HepG2 (cell line): Measurements from ENCODE around the gene TRPT1. TPM values are rescaled to one million over a fixed set of nuclear protein-coding genes. Genes with fewer than 3 reads are reported as not detected.

Experiments used
- ATM ChIP-seq: fragments of 450-650 bp; IDR thresholded peaks from 2 replicates; pipeline ENCODE4 v1.7.1; 2017; ENCODE audit warnings: mild to moderate bottlenecking, borderline replicate concordance
- CHD2 ChIP-seq: IDR thresholded peaks from 2 replicates; pipeline ENCODE4 v1.6.1; 2011; ENCODE audit warnings: low read depth, low read length, improper control_type of control experiment
- ETV6 ChIP-seq: sonication (generic); formaldehyde crosslinking; conservative IDR thresholded peaks from 2 replicates; pipeline ENCODE4 v1.4.0; 2020; ENCODE audit warnings: missing genetic modification reagents
- HHEX ChIP-seq: IDR thresholded peaks from 2 replicates; pipeline ENCODE4 v1.6.1; 2016; ENCODE audit warnings: control low read depth
- HOXA5 ChIP-seq: sonication (generic); formaldehyde crosslinking; IDR thresholded peaks from 2 replicates; pipeline ENCODE4 v1.4.0; 2020; ENCODE audit warnings: missing genetic modification reagents
- NRL ChIP-seq: sonication (generic); formaldehyde crosslinking; IDR thresholded peaks from 2 replicates; pipeline ENCODE4 v1.5.0; 2020; ENCODE audit warnings: missing genetic modification reagents, mild to moderate bottlenecking, moderate library complexity, borderline replicate concordance
- ONECUT2 ChIP-seq: sonication (generic); formaldehyde crosslinking; IDR thresholded peaks from 2 replicates; pipeline ENCODE4 v1.4.0; 2020; ENCODE audit warnings: missing genetic modification reagents
- PHB2 ChIP-seq: fragments of 450-650 bp; IDR thresholded peaks from 2 replicates; pipeline ENCODE4 v1.6.1; 2018; ENCODE audit not compliant: partially characterized antibody
- RXRB ChIP-seq: IDR thresholded peaks from 2 replicates; pipeline ENCODE4 v1.6.1; 2016; ENCODE audit warnings: borderline replicate concordance, missing genetic modification reagents, missing compliant biosample characterization
- SMYD3 ChIP-seq: sonication (generic); formaldehyde crosslinking; IDR thresholded peaks from 2 replicates; pipeline ENCODE4 v1.8.1; 2023; ENCODE audit warnings: mild to moderate bottlenecking, missing genetic modification reagents
- SNRNP70 ChIP-seq: fragments of 200-400 bp; formaldehyde crosslinking; IDR thresholded peaks from 2 replicates; pipeline ENCODE4 v1.6.1; 2017; ENCODE audit warnings: mild to moderate bottlenecking, low read depth, low read length, moderate library complexity
- SOX6 ChIP-seq, 2 experiments: fragments of 450-650 bp in 1 of 2; sonication (generic) in 1 of 2; formaldehyde crosslinking in 1 of 2; IDR thresholded peaks; 2 replicates each; pipeline versions ENCODE4 v1.4.0 to v1.6.1; 2017 to 2020; ENCODE audit warnings: antibody characterized with exemption in 1 of 2, mild to moderate bottlenecking in 1 of 2, missing genetic modification reagents in 1 of 2
- SUZ12 ChIP-seq: fragments of 150-350 bp; IDR thresholded peaks from 2 replicates; pipeline ENCODE4 v1.6.1; 2014; ENCODE audit warnings: low read depth, low read length
- ZC3H13 ChIP-seq: sonication (generic); formaldehyde crosslinking; IDR thresholded peaks from 2 replicates; pipeline ENCODE4 v1.8.1; 2023; ENCODE audit warnings: mild to moderate bottlenecking, missing genetic modification reagents, moderate library complexity
- ZNF354B ChIP-seq: sonication (generic); formaldehyde crosslinking; IDR thresholded peaks from 2 replicates; pipeline ENCODE4 v1.8.0; 2022; ENCODE audit warnings: mild to moderate bottlenecking, missing genetic modification reagents
- ZNF713 ChIP-seq: sonication (generic); formaldehyde crosslinking; IDR thresholded peaks from 2 replicates; pipeline ENCODE4 v1.4.0; 2020; ENCODE audit warnings: mild to moderate bottlenecking, missing genetic modification reagents
- ZNF746 ChIP-seq: sonication (generic); formaldehyde crosslinking; IDR thresholded peaks from 2 replicates; pipeline ENCODE4 v1.8.0; 2022; ENCODE audit warnings: mild to moderate bottlenecking, missing genetic modification reagents
- polyA plus RNA-seq, 8 experiments: library from polyadenylated mRNA; depleted of rRNA in 3 of 8; stranded (reverse) in 7 of 8; unstranded in 1 of 8; fragments of >200 nt; fragmentation: Illumina TruSeq in 4 of 8; extraction: Trizol in 4 of 8; gene quantifications; 2 replicates each; pipeline versions ENCODE4 v1.2.1 to v1.2.3, GENCODE V29; 2011 to 2016; ENCODE audit warnings: low read depth in 4 of 8, missing spikeins in 1 of 8, mixed read lengths in 1 of 8; ENCODE audit not compliant: insufficient read depth in 1 of 8
- total RNA-seq, 5 experiments: library from RNA; depleted of rRNA; stranded (reverse); fragments of >200 nt; fragmentation: Illumina TruSeq; extraction: Trizol; gene quantifications; 2 replicates each; pipeline ENCODE4 v1.2.3, GENCODE V29; 2016; ENCODE audit warnings: low read depth in 1 of 5
- TF ChIP-seq, protein P1 (sequence below): sonication (generic); formaldehyde crosslinking; IDR thresholded peaks from 2 replicates; pipeline ENCODE4 v1.8.0; 2022; ENCODE audit warnings: mild to moderate bottlenecking, missing genetic modification reagents
- TF ChIP-seq, protein P2 (sequence below): sonication (generic); formaldehyde crosslinking; IDR thresholded peaks from 2 replicates; pipeline ENCODE4 v1.4.0; 2020; ENCODE audit warnings: mild to moderate bottlenecking, missing genetic modification reagents
- TF ChIP-seq, protein P3 (sequence below): sonication (generic); formaldehyde crosslinking; IDR thresholded peaks from 2 replicates; pipeline ENCODE4 v1.4.0; 2020; ENCODE audit warnings: missing genetic modification reagents, borderline replicate concordance
- TF ChIP-seq, protein P4 (sequence below): sonication (generic); formaldehyde crosslinking; IDR thresholded peaks from 2 replicates; pipeline ENCODE4 v1.8.0; 2022; ENCODE audit warnings: missing genetic modification reagents, mild to moderate bottlenecking, inconsistent platforms, borderline replicate concordance

Gene TRPT1
- total and polyA plus RNA-seq, 2 of the 13 experiments (the other 11 are each of a cell fraction or from before 2014, with no cell fraction given) = 24.8 to 40.7 TPM

- TF ChIP-seq, protein P1, sequence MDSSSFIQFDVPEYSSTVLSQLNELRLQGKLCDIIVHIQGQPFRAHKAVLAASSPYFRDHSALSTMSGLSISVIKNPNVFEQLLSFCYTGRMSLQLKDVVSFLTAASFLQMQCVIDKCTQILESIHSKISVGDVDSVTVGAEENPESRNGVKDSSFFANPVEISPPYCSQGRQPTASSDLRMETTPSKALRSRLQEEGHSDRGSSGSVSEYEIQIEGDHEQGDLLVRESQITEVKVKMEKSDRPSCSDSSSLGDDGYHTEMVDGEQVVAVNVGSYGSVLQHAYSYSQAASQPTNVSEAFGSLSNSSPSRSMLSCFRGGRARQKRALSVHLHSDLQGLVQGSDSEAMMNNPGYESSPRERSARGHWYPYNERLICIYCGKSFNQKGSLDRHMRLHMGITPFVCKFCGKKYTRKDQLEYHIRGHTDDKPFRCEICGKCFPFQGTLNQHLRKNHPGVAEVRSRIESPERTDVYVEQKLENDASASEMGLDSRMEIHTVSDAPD (CRISPR knock-in tag) = no peak
- no peak for TF ChIP-seq ATM
- TF ChIP-seq ZNF713 (CRISPR knock-in tag) = no peak
- no peak for TF ChIP-seq NRL
- no peak for TF ChIP-seq ONECUT2 (CRISPR knock-in tag)
- TF ChIP-seq, protein P2, sequence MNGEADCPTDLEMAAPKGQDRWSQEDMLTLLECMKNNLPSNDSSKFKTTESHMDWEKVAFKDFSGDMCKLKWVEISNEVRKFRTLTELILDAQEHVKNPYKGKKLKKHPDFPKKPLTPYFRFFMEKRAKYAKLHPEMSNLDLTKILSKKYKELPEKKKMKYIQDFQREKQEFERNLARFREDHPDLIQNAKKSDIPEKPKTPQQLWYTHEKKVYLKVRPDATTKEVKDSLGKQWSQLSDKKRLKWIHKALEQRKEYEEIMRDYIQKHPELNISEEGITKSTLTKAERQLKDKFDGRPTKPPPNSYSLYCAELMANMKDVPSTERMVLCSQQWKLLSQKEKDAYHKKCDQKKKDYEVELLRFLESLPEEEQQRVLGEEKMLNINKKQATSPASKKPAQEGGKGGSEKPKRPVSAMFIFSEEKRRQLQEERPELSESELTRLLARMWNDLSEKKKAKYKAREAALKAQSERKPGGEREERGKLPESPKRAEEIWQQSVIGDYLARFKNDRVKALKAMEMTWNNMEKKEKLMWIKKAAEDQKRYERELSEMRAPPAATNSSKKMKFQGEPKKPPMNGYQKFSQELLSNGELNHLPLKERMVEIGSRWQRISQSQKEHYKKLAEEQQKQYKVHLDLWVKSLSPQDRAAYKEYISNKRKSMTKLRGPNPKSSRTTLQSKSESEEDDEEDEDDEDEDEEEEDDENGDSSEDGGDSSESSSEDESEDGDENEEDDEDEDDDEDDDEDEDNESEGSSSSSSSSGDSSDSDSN (CRISPR knock-in tag) = no peak
- TF ChIP-seq ETV6 (CRISPR knock-in tag) = no peak
- TF ChIP-seq ZNF354B = no peak
- 0 out of 2 replicates have a peak, but pooled peaks have one; percentile 15 for TF ChIP-seq SMYD3 (CRISPR knock-in tag)
- peak; percentile 31 for TF ChIP-seq HOXA5 (CRISPR knock-in tag)
- TF ChIP-seq SNRNP70 = no peak
- TF ChIP-seq HHEX (CRISPR knock-in tag) = no peak
- TF ChIP-seq CHD2 = peak; percentile 67; the same call in 1 of the 2 replicates
- TF ChIP-seq, protein P3, sequence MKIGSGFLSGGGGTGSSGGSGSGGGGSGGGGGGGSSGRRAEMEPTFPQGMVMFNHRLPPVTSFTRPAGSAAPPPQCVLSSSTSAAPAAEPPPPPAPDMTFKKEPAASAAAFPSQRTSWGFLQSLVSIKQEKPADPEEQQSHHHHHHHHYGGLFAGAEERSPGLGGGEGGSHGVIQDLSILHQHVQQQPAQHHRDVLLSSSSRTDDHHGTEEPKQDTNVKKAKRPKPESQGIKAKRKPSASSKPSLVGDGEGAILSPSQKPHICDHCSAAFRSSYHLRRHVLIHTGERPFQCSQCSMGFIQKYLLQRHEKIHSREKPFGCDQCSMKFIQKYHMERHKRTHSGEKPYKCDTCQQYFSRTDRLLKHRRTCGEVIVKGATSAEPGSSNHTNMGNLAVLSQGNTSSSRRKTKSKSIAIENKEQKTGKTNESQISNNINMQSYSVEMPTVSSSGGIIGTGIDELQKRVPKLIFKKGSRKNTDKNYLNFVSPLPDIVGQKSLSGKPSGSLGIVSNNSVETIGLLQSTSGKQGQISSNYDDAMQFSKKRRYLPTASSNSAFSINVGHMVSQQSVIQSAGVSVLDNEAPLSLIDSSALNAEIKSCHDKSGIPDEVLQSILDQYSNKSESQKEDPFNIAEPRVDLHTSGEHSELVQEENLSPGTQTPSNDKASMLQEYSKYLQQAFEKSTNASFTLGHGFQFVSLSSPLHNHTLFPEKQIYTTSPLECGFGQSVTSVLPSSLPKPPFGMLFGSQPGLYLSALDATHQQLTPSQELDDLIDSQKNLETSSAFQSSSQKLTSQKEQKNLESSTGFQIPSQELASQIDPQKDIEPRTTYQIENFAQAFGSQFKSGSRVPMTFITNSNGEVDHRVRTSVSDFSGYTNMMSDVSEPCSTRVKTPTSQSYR (CRISPR knock-in tag) = peak; percentile 94
- TF ChIP-seq ZC3H13 = no peak
- no peak for TF ChIP-seq SUZ12
- no peak for TF ChIP-seq SOX6 (IDR thresholded peaks at IDR 0.05)
- TF ChIP-seq SOX6 (CRISPR knock-in tag; IDR thresholded peaks at IDR 0.05) = no peak
- TF ChIP-seq, protein P4, sequence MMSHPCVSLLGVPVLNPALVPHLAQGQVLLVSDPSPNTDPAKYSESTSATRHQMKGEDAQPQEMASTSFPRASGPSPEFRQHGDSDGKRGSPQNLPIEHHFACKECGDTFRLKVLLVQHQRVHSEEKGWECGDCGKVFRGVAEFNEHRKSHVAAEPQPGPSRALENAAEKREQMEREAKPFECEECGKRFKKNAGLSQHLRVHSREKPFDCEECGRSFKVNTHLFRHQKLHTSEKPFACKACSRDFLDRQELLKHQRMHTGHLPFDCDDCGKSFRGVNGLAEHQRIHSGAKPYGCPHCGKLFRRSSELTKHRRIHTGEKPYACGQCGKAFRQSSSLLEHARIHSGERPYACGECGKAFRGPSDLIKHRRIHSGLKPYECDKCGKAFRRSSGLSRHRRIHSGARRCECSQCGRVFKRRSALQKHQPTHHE (CRISPR knock-in tag) = no peak
- peak; percentile 60 for TF ChIP-seq RXRB (CRISPR knock-in tag)
- no peak; the same call in none of the 2 replicates for TF ChIP-seq ZNF746 (CRISPR knock-in tag)
- TF ChIP-seq PHB2 = no peak
Measured at GRCh38 chr11:64185693-64186491, 40.1 kb downstream of the TRPT1 start, which contains the start of gene STIP1 (continued).
